Measurements from ENCODE around the gene DLX3. TPM values are rescaled to one million over a fixed set of nuclear protein-coding genes. Genes with fewer than 3 reads are reported as not detected.

The DLX3 gene
- total RNA-seq, 1 experiment from 2014 or later = 0.18 TPM

DNA sequence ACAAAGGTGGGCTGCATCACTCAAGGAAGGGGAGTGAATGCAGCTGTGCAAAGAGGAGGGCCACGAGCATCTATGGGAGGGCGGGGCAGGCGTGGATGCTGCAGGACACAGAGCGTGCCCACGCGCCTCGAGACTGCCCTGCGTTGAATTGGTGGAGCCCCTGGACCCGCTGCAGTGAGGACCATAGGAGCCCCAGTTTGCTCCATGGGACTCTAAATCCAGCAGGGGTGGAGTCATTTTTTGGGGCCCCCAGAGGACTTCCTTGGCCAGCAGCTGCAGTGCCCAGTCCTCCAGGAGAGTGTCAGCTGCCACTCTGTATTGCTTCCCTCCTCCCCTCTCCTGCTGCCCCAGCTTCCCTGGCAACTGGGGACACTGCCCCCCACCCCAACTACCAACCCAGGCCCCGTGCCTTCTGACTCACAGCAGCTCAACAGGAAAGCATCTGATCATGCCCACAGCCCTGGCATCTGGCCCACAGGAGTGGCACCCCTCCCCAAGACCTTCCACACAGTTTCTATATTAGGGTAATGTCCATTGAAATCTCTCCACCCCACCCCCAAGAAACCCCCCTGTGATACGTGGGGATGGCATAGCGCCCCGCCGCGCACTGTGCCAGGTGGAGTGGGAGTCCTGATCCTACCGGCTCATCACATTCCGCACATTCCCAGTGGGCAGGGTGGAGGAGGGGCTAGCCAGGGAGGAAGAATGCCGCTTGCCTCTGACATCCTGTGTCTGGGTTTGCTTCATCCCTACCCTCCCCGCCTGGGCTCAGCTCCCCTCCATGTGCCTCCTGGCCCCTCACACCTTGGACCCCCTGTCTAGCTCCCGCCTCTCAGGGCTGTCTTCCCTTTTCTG, 33.1 kb upstream of the DLX3 start:
- Histone ChIP-seq H3K27ac (ENCODE audit: low read length) (peak overlapping the region; percentile 96), H4K20me1 (ENCODE audit: low read length) (no peaks in the 10 kb centered on the region), H3K9me3 (ENCODE audit: low read length) (peaks cover 8% of the 10 kb centered on the region), H3K4me2 (ENCODE audit: low read length) (peak overlapping the region; percentile 83), H3F3A (ENCODE audit: low read length, unreplicated experiment) (peaks cover 16% of the 10 kb centered on the region), H3K4me3 (ENCODE audit: low read length) (peak overlapping the region; percentile 62), H2AFZ (ENCODE audit: low read length) (peak overlapping the region; percentile 44), H3K9ac (ENCODE audit: low read length) (peak overlapping the region; percentile 90), H3K27me3 (ENCODE audit: low read length) (no peaks in the 10 kb centered on the region), H3K4me1 (ENCODE audit: insufficient read depth, low read length) (peaks cover 31% of the 10 kb centered on the region), H3K36me3 (ENCODE audit: low read depth, low read length) (no peaks in the 10 kb centered on the region), H3K79me2 (ENCODE audit: low read length) (no peaks in the 10 kb centered on the region), H3K9me2 (replicated peaks; ENCODE audit: low read length) (no peaks in the 10 kb centered on the region)
- TF ChIP-seq EZH2 (IDR thresholded peaks at IDR 0.05; ENCODE audit: low read length, unreplicated experiment) (no peak), EZH2phosphoT487 (IDR thresholded peaks at IDR 0.05; ENCODE audit: borderline replicate concordance, low read length) (no peak)
- ChIA-PET POLR2A (ENCODE audit: unreplicated experiment) (interaction anchor here (0.6 to 3.3 kb wide), 8 partner anchors 12 to 37 kb away, joined by 3 to 65 read pairs (median 6); partner anchors contain the start of gene ITGA3), CTCF (interaction anchor here (0.5 to 3.2 kb wide), 8 partner anchors 15 to 1177 kb away, joined by 3 to 37 read pairs (median 6); partner anchors contain the start of gene ITGA3)
- no TSS peak for BruUV-seq (replicated peaks)
- DNase-seq (peak; percentile 100), ATAC-seq (peak; percentile 69)
- intact Hi-C loops (cut with micrococcal nuclease) = loop anchor here (1.0 to 5.0 kb wide), 6 partner anchors 23 to 124 kb away; partner anchors contain the start of genes PDK2 and PPP1R9B

DNA sequence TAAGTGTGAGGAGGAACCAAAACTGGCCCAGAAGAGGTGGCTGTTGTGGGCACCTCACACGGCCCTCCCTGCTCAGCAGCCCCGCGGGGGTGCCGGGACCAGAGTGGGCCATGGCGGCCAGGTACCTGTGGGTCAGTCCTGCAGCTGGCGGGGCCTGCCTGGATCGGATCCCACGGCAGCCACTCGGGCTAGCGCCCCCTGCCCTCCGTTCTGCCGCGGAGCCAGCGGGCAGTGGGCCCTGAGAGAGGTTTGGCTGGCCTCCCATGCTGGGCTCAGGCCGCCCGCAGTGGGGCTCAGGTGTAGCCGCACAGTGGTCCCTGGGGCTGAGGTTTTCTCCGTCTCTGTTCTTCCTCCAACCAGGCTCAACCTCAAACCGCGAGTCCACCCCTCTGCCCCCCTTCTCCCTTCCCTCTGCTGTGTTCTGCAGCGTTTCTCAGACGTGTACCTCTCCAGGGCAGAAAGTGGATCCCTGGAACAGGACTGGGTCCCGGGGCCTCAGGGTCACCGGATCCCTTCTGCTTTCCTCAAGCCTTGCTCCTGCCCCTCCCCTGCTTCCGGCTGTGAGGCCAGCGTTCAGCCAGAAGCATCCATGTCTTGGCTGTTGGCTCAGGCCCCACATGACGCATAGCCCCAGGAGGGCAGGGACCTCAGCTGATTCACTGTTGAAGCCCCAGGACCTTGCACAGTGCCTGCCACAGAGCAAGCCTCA, 32.3 kb upstream of the DLX3 start:
- CTCF ChIA-PET = interaction anchor here (0.6 to 3.2 kb wide), 14 partner anchors 16 to 381 kb away, joined by 3 to 37 read pairs (median 6); partner anchors contain the start of gene ITGA3
- intact Hi-C loops (cut with micrococcal nuclease) = loop anchor here (1.0 to 5.0 kb wide), 5 partner anchors 28 to 125 kb away; partner anchors contain the start of genes PDK2 and PPP1R9B
- Histone ChIP-seq H3K36me3 (ENCODE audit: low read depth, low read length) (no peaks in the 10 kb centered on the region), H3K9me2 (replicated peaks; ENCODE audit: low read length) (no peaks in the 10 kb centered on the region), H3F3A (ENCODE audit: low read length, unreplicated experiment) (peaks cover 16% of the 10 kb centered on the region), H3K79me2 (ENCODE audit: low read length) (no peaks in the 10 kb centered on the region), H3K9ac (ENCODE audit: low read length) (peak overlapping the region; percentile 90), H3K4me3 (ENCODE audit: low read length) (peak overlapping the region; percentile 62), H3K4me2 (ENCODE audit: low read length) (peak overlapping the region; percentile 83), H3K27me3 (ENCODE audit: low read length) (no peaks in the 10 kb centered on the region), H3K27ac (ENCODE audit: low read length) (peak overlapping the region; percentile 96), H4K20me1 (ENCODE audit: low read length) (no peaks in the 10 kb centered on the region), H3K9me3 (ENCODE audit: low read length) (peaks cover 8% of the 10 kb centered on the region), H2AFZ (ENCODE audit: low read length) (peak overlapping the region; percentile 11; the same call in 1 of the 2 replicates), H3K4me1 (ENCODE audit: insufficient read depth, low read length) (peaks cover 31% of the 10 kb centered on the region)
- DNase-seq (peak; percentile 100), ATAC-seq (peak; percentile 71)
- TF ChIP-seq, protein P1, sequence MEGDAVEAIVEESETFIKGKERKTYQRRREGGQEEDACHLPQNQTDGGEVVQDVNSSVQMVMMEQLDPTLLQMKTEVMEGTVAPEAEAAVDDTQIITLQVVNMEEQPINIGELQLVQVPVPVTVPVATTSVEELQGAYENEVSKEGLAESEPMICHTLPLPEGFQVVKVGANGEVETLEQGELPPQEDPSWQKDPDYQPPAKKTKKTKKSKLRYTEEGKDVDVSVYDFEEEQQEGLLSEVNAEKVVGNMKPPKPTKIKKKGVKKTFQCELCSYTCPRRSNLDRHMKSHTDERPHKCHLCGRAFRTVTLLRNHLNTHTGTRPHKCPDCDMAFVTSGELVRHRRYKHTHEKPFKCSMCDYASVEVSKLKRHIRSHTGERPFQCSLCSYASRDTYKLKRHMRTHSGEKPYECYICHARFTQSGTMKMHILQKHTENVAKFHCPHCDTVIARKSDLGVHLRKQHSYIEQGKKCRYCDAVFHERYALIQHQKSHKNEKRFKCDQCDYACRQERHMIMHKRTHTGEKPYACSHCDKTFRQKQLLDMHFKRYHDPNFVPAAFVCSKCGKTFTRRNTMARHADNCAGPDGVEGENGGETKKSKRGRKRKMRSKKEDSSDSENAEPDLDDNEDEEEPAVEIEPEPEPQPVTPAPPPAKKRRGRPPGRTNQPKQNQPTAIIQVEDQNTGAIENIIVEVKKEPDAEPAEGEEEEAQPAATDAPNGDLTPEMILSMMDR (conservative IDR thresholded peaks at IDR 0.05; ENCODE audit: low read depth, low read length) = no peak; the same call in 1 of the 2 replicates
- no peak for TF ChIP-seq EZH2 (IDR thresholded peaks at IDR 0.05; ENCODE audit: low read length, unreplicated experiment)
- TF ChIP-seq EZH2phosphoT487 (IDR thresholded peaks at IDR 0.05; ENCODE audit: borderline replicate concordance, low read length) = no peak
- TSS peak; percentile 78 for BruUV-seq (replicated peaks)
- POLR2A ChIA-PET (ENCODE audit: unreplicated experiment) = interaction anchor here (0.5 to 3.3 kb wide), 11 partner anchors 12 to 1603 kb away, joined by 3 to 65 read pairs (median 7); partner anchors contain the start of gene ITGA3

DNA sequence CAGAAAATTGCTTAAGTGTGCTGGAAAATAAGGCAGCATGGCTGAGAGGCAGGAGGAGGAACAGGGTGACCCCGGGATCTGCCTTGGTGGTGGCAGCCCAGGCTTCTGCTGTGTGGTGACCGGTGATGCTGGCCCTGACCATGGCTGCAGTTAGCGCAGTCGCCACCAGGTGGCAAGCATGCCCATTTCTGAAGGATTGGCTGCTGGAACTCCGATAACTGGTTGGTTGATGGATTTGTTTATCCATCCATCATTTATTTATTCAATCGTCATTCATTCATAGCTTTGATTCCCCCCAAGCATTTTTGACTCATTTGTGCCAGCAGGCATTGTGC, 31.8 kb upstream of the DLX3 start:
- Histone ChIP-seq H3K9me2 (replicated peaks; ENCODE audit: low read length) (no peaks in the 10 kb centered on the region), H3K4me2 (ENCODE audit: low read length) (peak overlapping the region; percentile 83), H3K9me3 (ENCODE audit: low read length) (peaks cover 8% of the 10 kb centered on the region), H3K4me1 (ENCODE audit: insufficient read depth, low read length) (peaks cover 31% of the 10 kb centered on the region), H4K20me1 (ENCODE audit: low read length) (no peaks in the 10 kb centered on the region), H3K4me3 (ENCODE audit: low read length) (peak overlapping the region; percentile 62), H3K27ac (ENCODE audit: low read length) (peak overlapping the region; percentile 96), H3K27me3 (ENCODE audit: low read length) (no peaks in the 10 kb centered on the region), H3K79me2 (ENCODE audit: low read length) (no peaks in the 10 kb centered on the region), H3K9ac (ENCODE audit: low read length) (peak overlapping the region; percentile 90), H3K36me3 (ENCODE audit: low read depth, low read length) (no peaks in the 10 kb centered on the region), H3F3A (ENCODE audit: low read length, unreplicated experiment) (peaks cover 16% of the 10 kb centered on the region), H2AFZ (ENCODE audit: low read length) (peak overlapping the region; percentile 11; the same call in 1 of the 2 replicates)
- TF ChIP-seq EZH2phosphoT487 (IDR thresholded peaks at IDR 0.05; ENCODE audit: borderline replicate concordance, low read length) = no peak
- TF ChIP-seq, protein P1 (conservative IDR thresholded peaks at IDR 0.05; ENCODE audit: low read depth, low read length) = peak; percentile 97
- no TSS peak for BruUV-seq (replicated peaks)
- ATAC-seq = peak; percentile 32
- ChIA-PET CTCF (interaction anchor here (0.6 to 3.2 kb wide), 11 partner anchors 25 to 380 kb away, joined by 3 to 37 read pairs (median 7); partner anchors contain the start of gene ITGA3), POLR2A (ENCODE audit: unreplicated experiment) (interaction anchor here (0.5 to 3.3 kb wide), 7 partner anchors 21 to 1603 kb away, joined by 3 to 65 read pairs (median 7); partner anchors contain the start of gene ITGA3)
- peak; percentile 98 for DNase-seq
- intact Hi-C loops (cut with micrococcal nuclease) = loop anchor here (1.0 to 5.0 kb wide), 5 partner anchors 28 to 125 kb away; partner anchors contain the start of genes PDK2 and PPP1R9B
